Measurements from ENCODE around the gene MBOAT1.
"Not testable (repeated sequence)": the region's sequence is repeated elsewhere in the genome, so short reads cannot be mapped to it uniquely, and the experiment has no call there.

Gene MBOAT1

DNA sequence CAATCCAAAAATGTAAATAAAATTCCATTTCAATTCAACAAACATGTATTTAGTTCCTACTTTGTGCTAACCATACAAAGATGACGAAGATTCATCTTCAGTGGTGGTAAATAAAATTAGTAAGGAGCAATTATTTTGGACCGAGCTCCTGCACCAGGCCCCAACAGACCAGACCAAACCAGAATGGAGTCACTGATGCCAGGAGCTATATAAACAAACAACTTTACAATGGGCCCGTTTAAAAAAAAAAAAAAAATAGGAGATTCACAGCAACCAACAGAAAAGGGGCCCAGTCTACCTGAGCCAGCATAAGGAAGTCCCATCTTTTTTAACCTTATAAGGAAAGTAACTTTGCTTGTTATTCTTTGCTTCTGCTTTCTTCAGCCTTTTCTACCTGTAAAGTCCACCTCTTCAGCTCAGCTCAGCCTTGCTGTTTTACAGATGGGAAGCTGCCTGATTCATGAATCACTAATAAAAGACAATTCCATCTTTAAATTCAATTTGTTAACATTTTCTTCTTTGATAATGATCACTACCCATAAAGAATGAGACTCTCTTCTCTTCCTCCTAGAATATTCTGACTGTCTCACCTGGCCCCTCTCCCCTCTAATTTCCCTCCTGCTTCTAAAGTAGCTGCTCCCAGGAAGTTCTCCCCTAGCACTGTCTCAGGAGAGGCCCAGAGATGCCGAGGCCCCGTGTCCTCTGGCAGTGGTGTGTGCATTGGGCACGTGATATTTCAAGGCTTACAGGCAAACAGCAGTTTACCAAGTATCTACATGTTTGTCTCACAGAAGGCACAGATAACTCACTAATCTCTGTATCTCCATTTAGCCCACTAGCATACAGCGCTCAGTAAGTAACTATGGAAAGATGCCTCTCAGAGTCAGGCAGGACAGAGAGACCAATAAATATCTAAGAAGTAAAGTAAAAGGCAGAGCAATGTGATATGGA is 8.4 kb downstream of the MBOAT1 start:
- DNase-seq (ENCODE audit: low spot score): no peak

DNA sequence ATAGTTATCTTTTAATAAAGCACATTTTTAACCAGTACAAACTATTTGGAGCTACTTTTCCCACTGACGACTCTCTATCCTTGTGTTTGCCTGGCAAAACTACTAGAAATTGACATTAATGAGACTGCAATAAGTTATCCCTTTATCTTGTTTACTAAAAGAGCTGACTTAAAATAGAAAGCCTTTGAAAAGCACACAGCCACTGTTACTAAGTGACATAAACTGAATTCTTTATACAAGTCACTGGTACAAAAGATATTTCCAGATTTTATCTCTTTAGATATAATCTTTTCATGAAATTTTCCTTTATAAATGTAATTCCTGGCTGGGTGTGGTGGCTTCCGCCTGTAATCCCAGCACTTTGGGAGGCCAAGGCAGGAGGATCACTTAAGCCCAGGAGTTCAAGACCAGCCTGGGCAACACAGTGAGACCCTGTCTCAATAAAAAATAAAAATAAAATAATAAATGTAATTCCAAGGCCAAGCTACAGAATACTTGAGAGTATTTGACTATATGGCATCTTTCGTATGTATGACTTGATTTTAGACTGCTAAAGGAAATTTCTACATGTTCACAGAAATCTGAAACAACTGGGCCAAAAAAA is 9.5 kb downstream of the MBOAT1 start:
- no peak for DNase-seq (ENCODE audit: low spot score)

DNA sequence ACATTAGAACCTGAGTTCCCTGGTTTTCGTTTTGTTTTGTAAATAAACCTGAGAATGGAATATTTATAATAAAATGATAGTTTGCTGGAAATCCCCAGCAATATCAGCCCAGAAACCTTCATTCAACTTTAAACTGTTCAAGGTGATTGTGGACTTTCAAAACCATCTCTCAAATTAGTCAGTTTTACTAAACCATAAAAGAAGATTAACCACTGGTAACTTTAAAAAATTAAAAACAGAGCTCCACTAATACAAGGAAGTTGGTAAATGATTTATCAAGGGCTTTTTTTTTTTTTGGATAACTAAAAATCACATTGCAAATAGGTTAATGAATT is 10.0 kb downstream of the MBOAT1 start:
- DNase-seq (ENCODE audit: low spot score): no peak

- DNase-seq (ENCODE audit: low spot score): no peak
Observed at GRCh38 chr6:20200761-20201630, 11.3 kb downstream of the MBOAT1 start.

DNA sequence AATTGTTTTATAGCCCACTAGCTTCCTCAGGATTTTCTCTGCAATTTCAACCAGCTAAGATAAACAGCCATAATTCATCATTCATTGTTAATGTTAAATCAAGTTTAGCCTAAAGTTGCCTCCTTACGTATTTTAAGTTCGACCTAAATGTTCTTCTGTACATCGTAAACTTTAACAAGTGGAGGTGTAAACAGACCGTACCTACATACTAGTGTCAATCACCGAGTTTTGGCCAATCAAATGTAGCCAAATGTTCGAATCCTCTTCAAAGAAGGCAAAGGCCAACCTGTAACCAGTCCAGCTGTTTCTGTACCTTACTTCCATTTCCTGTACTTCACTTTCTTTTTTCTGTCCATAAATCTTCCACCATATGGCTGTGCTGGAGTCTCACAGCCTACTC is 13.5 kb downstream of the MBOAT1 start:
- no peak for DNase-seq (ENCODE audit: low spot score)

DNA sequence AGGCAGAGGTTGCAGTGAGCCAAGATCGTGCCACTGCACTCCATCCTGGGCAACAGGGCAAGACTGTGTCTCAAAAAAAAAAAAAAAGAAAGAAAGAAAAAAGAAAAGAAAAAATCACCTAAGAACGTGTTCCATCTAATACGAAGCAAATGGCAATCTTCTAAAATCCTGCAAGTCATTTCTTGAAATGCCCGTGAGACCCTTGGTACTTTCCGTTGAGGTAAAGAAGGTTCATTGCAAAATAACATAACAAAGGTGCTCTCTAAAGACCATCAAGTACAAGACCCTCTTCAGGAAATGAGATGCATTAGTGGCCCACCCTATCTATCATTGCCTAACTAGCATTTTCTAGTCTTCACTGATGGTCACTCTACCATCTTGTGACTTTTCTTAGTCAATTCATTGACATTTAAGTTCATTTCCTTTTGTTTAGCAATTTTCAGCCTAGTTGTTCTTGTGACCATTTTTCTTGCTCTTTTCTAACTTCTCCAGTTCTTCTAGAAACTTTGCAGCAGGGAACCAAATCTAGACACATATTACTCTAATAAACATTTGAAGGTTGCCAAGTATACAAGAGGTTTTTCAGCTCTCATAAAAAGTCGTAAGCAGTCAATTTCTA is 14.0 kb downstream of the MBOAT1 start:
- DNase-seq (ENCODE audit: low spot score): no peak

GRCh38 chr6:20197251-20197650 is 15.0 kb downstream of the MBOAT1 start:
- no peak for DNase-seq (ENCODE audit: low spot score)

DNA sequence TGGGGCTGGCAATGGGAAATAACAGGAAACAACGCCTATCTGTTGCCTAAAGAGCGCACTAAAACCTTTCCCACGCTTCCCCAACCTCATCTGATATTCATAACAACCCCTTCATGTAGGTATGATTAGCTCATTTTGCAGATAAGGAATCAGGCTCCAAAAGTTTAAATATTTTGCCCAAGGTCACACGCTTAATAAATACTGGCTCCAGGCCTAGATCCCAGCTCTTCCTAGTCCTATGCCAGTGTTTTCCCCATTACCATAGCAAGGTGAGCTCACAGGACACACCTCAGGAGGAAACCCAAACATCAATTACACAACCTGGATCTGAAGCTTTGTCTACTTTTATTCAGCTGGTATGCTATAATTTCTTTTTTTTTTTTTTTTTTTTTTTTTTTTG is 19.6 kb downstream of the MBOAT1 start:
- DNase-seq (ENCODE audit: low spot score): no peak

GRCh38 chr6:20191992-20192391 is 20.3 kb downstream of the MBOAT1 start:
- DNase-seq (ENCODE audit: low spot score): no peak

- DNase-seq (ENCODE audit: low spot score): no peak
Observed at GRCh38 chr6:20188630-20189075, 23.6 kb downstream of the MBOAT1 start.

DNA sequence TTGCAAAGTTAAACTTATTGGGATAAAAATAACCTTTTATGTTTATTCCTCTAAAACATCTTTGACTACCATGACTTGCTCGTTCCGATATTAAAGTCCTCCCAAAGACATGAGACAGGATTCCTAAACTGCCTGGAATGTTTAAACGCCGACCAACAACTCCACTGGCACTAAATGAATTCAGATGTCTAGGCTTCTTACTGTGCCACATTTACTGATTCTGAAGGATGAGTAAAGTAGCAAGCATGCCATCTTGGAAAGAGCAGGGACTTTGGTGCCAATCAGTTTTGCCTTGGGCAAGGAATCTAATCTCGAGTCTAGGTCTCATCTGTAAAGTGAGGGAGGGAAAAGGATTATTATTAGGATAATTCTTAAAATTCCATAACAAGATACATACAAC is 25.3 kb downstream of the MBOAT1 start:
- no peak for DNase-seq (ENCODE audit: low spot score)

DNA sequence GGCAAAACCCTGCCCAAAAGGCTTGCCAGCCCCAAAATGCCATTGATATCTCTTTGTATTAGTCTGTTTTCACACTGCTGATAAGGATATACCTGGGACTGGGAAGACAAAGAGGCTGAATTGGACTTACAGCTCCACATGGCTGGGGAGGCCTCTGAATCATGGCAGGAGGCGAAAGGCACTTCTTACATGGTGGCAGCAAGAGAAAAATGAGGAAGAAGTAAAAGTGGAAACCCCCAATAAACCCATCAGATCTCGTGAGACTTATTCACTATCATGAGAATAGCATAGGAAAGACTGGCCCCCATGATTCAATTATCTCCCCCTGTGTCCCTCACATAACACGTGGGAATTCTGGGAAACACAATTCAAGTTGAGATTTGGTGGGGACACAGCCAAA is 28.6 kb downstream of the MBOAT1 start:
- no peak for DNase-seq (ENCODE audit: low spot score)

- no peak for DNase-seq (ENCODE audit: low spot score)
Observed at GRCh38 chr6:20182926-20183521, 29.2 kb downstream of the MBOAT1 start.

GRCh38 chr6:20182069-20182468 is 30.2 kb downstream of the MBOAT1 start:
- no peak for DNase-seq (ENCODE audit: low spot score)

DNA sequence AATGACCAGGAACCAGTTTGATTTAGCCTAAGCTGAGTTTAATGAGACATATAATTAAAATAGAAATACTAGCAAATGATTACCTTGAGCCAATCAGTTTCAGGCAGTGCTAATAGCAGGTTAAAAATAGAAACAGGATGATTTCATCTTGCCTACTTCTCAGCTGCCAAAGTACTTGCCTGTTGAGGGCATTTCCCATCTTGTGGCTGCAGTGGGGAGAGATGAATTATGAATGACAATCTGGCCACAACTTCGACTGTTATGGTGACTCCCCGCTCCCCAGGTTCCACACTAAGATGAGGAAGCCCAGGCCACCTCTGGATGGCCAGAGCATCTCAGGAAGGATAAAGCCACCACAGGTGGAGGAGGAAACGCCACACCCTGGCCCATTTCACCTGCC is 31.3 kb downstream of the MBOAT1 start:
- no peak for DNase-seq (ENCODE audit: low spot score)

- DNase-seq (ENCODE audit: low spot score): not testable (repeated sequence)
Observed at GRCh38 chr6:20179287-20180045, 32.8 kb downstream of the MBOAT1 start.

DNA sequence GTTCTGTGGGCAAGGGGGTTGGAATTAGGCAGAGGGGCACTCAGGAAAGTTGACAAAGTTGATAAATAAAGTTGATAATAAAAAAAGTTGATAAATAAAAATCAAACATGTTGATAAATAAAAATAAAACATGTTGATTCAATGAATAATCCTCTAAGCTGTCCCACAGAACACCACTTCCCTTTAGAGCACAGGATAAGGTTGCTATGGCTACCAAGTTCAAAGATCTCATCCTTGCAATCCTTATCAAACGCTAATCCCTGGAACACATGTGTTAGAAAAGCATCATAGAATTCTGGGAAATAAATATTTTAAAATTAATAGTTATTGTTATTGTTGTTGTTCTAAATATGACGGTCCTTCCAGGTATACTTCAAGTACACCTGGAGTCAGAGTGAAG is 33.9 kb downstream of the MBOAT1 start:
- DNase-seq (ENCODE audit: low spot score): no peak

DNA sequence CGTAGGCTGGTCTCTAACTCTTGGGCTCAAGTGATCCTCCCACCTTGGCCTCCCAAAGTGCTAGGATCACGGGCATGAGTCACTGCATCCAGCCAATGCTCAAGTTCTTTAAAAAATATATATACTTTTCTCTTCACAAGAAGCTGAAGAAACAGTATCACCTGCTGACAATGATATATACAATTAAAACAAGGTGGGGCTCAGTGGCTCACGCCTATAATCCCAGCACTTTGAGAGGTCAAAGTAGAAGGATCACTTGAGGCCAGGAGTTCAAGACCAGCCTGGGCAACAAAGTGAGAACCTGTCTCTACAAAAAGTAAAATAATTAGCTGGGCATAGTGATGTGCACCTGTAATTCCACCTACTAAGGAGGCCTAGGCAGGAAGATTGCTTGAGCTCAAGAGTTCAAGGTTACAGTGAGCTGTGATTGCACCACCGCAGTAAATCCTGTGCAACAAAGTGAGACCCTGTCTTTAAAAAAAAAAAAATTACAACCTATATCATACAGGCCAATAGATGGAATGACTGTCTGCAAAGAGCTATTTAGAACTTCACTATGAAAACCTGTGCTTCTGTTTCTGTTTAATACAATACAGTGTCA is 36.4 kb downstream of the MBOAT1 start:
- DNase-seq (ENCODE audit: low spot score): no peak

DNA sequence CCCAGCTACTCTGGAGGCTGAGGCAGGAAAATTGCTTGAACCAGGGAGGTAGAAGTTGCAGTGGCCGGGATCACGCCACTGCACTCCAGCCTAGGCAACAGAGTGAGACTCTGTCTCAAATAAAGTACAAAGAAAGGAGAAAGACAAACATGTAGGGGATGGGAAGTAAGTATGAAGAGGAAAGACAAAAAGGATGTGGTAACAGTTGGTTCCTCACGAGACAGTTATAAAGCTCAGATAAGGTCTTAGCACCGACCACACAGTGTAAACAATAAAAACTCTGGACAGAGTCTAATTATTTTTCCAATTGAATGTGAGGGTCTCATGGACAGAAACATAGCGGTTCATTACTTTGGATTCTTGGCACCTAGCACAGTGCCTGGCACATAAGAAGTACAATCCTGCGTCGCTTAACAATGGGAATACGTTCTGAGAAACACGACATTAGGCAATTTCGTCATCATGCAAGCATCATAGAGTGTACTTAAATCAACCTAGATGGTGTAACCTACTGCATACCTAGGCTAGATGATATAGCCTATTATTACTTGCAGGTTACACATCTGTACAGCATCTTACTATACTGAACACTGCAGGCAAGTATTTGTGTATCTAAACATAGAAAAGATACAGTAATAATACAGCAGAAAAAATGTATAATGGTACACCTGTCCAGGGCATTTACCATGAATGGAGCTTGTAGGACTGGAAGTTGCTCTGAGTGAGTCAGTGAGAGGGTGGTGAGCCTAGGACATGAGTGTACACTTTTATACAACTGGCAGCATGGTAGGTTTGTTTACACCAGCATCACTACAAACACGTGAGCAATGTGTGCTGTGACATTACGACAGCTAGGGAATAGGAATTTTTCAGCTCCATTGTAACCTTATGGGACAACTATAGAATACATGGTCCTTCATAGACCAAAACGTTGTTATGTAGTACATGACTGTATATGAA is 38.2 kb downstream of the MBOAT1 start:
- no peak for DNase-seq (ENCODE audit: low spot score)

All from globus pallidus (tissue), 1 donor.